Stomach (tissue), 9 donors: ENCODE data around the gene FAAP100. TPM values are rescaled to one million over a fixed set of nuclear protein-coding genes. Genes with fewer than 3 reads are reported as not detected.

Experiments used
- DNase-seq, 2 donors: peaks; one replicate each; pipeline versions ENCODE4 v3.0.0 to v3.0.0-alpha.2; 2013 to 2019
- H3K27ac ChIP-seq, 5 donors: fragments of 200-600 bp in 4 of 5; sonication (generic) in 4 of 5; one replicate each; pipeline ENCODE4 v1.5.1; 2013 to 2019; ENCODE audit warnings: mild to moderate bottlenecking in 1 of 5, moderate library complexity in 1 of 5
- H3K27me3 ChIP-seq, 3 donors: fragments of 200-600 bp; sonication (generic); one replicate each; pipeline ENCODE4 v1.5.1; 2017 to 2019; ENCODE audit warnings: mixed run types in 1 of 3
- H3K36me3 ChIP-seq, 4 donors: fragments of 200-600 bp; sonication (generic); 1 replicate in 3 of 4; 2 replicates in 1 of 4; pipeline ENCODE4 v1.5.1; 2016 to 2019
- H3K4me1 ChIP-seq, 4 donors: fragments of 200-600 bp; sonication (generic); one replicate each; pipeline ENCODE4 v1.5.1; 2016 to 2019
- H3K4me3 ChIP-seq, 4 donors: fragments of 200-600 bp; sonication (generic) in 3 of 4; one replicate each; pipeline ENCODE4 v1.5.1; 2016 to 2019; ENCODE audit warnings: mild to moderate bottlenecking in 1 of 4
- H3K9me3 ChIP-seq, 4 donors: fragments of 200-600 bp; sonication (generic); one replicate each; pipeline ENCODE4 v1.5.1; 2016 to 2019
- CTCF ChIP-seq, 7 experiments: fragments of 450-650 bp in 4 of 7; fragments of 200-600 bp in 3 of 7; sonication (generic) in 3 of 7; IDR thresholded peaks; one replicate each; pipeline ENCODE4 v1.5.1; 2016 to 2019; ENCODE audit warnings: antibody characterized with exemption in 7 of 7, control low read depth in 2 of 7, mild to moderate bottlenecking in 1 of 7
- EP300 ChIP-seq: sonication (generic); formaldehyde crosslinking; IDR thresholded peaks from one replicate; pipeline ENCODE4 v1.6.1; 2017; ENCODE audit warnings: antibody characterized with exemption
- POLR2A ChIP-seq, 4 donors: fragments of 450-650 bp; IDR thresholded peaks; one replicate each; pipeline ENCODE4 v1.6.1; 2016; ENCODE audit warnings: antibody characterized with exemption in 4 of 4, control low read depth in 2 of 4, mild to moderate bottlenecking in 1 of 4, moderate library complexity in 1 of 4
- POLR2AphosphoS5 ChIP-seq, 3 donors: sonication (generic); formaldehyde crosslinking; IDR thresholded peaks; one replicate each; pipeline ENCODE4 v1.6.1; 2016; ENCODE audit warnings: antibody characterized with exemption in 3 of 3
- WGBS, 5 donors: extraction: QIAGEN DNeasy Blood & Tissue Kit in 3 of 5; methylation state at CpG; one replicate each; pipeline versions ENCODE4 v1.1.5 to v1.1.7; 2013 to 2018; 5-methylcytosine and 5-hydroxymethylcytosine counted together
- intact Hi-C: fragments of 100-400 bp; cut with DNase I; formaldehyde crosslinking; loops from one replicate; pipeline ENCODE4 v1.15.1; 2023; ENCODE audit warnings: low total_unique reads
- polyA plus RNA-seq, 3 donors: library from polyadenylated mRNA; stranded (reverse); fragments of 200-250 nt; gene quantifications; one replicate each; pipeline ENCODE4 v1.2.3, GENCODE V29; 2013
- total RNA-seq, 5 donors: library from RNA; depleted of rRNA; stranded (reverse); fragments of >200 nt; gene quantifications; one replicate each; pipeline versions ENCODE4 v1.1.0 to v1.2.3, GENCODE V29; 2014 to 2016
- donor health status: healthy with polysubstance abuse.
- donor health status: Bipolar disorder and iron deficiency.
- donor health status: healthy.

FAAP100 gene
- total and polyA plus RNA-seq, 8 donors, result 11.9 to 130 (median 24.3) TPM

- Histone ChIP-seq H3K27ac (no peak overlapping the region), H3K9me3 (no peaks in the 10 kb centered on the region), H3K27me3 (peaks cover 0 to 28% (median 0%) of the 10 kb centered on the region in 3 donors), H3K36me3 (no peaks in the 10 kb centered on the region), H3K4me3 (no peak overlapping the region), H3K4me1 (peaks cover 0 to 16% (median 5%) of the 10 kb centered on the region in 4 donors)
- WGBS, 5 donors, result 36 to 54% (median 44%) methylated on average over 8 of the region's 8 CpGs
- intact Hi-C loops, result loop anchor here (5.0 kb wide), 1 partner anchor 48 kb away; no protein-coding TSS in a partner anchor
- no peak for TF ChIP-seq EP300
- TF ChIP-seq POLR2AphosphoS5 (IDR thresholded peaks at IDR 0.05), result no peak
- no peak for TF ChIP-seq CTCF (IDR thresholded peaks at IDR 0.05)
- TF ChIP-seq POLR2A (IDR thresholded peaks at IDR 0.05), result no peak
- DNase-seq, result peak in 1 of 2 donors; percentile 66
Measured at GRCh38 chr17:81494626-81495377, 57.4 kb downstream of the FAAP100 start.

- peaks cover 0 to 19% (median 0%) of the 10 kb centered on the region in 3 donors for H3K27me3 ChIP-seq
- intact Hi-C loops, result no loop called here
- no peak for DNase-seq
- no peak overlapping the region for H3K27ac ChIP-seq
- H3K4me3 ChIP-seq, result no peak overlapping the region
- no peak for TF ChIP-seq POLR2AphosphoS5 (IDR thresholded peaks at IDR 0.05)
- no peak for TF ChIP-seq CTCF (IDR thresholded peaks at IDR 0.05)
- TF ChIP-seq POLR2A (IDR thresholded peaks at IDR 0.05), result no peak
- TF ChIP-seq EP300, result no peak
- 65 to 84% (median 76%) methylated on average over 15 to 16 of the region's 16 CpGs for WGBS, 5 donors
- no peaks in the 10 kb centered on the region for H3K9me3 ChIP-seq
- H3K4me1 ChIP-seq, result peaks cover 6 to 24% (median 10%) of the 10 kb centered on the region in 4 donors
- no peaks in the 10 kb centered on the region for H3K36me3 ChIP-seq
Measured at GRCh38 chr17:81493198-81494038, 58.7 kb downstream of the FAAP100 start.

GRCh38 chr17:81492706-81493105, 59.4 kb downstream of the FAAP100 start:
- H3K27ac ChIP-seq, result no peak overlapping the region
- no peaks in the 10 kb centered on the region for H3K9me3 ChIP-seq
- no peak overlapping the region for H3K4me3 ChIP-seq
- H3K27me3 ChIP-seq, result peaks cover 0 to 19% (median 0%) of the 10 kb centered on the region in 3 donors
- TF ChIP-seq POLR2AphosphoS5 (IDR thresholded peaks at IDR 0.05) (no peak), CTCF (IDR thresholded peaks at IDR 0.05) (no peak), EP300 (no peak), POLR2A (IDR thresholded peaks at IDR 0.05) (no peak)
- 81 to 90% (median 85%) methylated on average over 9 of the region's 9 CpGs for WGBS, 5 donors
- DNase-seq, result no peak
- intact Hi-C loops, result no loop called here
- H3K4me1 ChIP-seq, result peaks cover 10 to 30% (median 16%) of the 10 kb centered on the region in 4 donors
- no peaks in the 10 kb centered on the region for H3K36me3 ChIP-seq

- H3K9me3 ChIP-seq, result no peaks in the 10 kb centered on the region
- no peak for TF ChIP-seq POLR2A (IDR thresholded peaks at IDR 0.05)
- no peak for TF ChIP-seq CTCF (IDR thresholded peaks at IDR 0.05)
- TF ChIP-seq EP300, result no peak
- TF ChIP-seq POLR2AphosphoS5 (IDR thresholded peaks at IDR 0.05), result no peak
- H3K4me3 ChIP-seq, result no peak overlapping the region
- H3K4me1 ChIP-seq, result peaks cover 14 to 35% (median 21%) of the 10 kb centered on the region in 4 donors
- H3K27ac ChIP-seq, result no peak overlapping the region
- no peak for DNase-seq
- intact Hi-C loops, result no loop called here
- 64 to 72% (median 71%) methylated on average over 18 of the region's 18 CpGs for WGBS, 5 donors
- H3K27me3 ChIP-seq, result peaks cover 0 to 19% (median 0%) of the 10 kb centered on the region in 3 donors
- no peaks in the 10 kb centered on the region for H3K36me3 ChIP-seq
Measured at GRCh38 chr17:81492202-81492601, 60.0 kb downstream of the FAAP100 start.
